WERI-Rb-1 (cell line): ENCODE measurements around the gene RBBP8.
"Not testable (repeated sequence)": the region's sequence is repeated elsewhere in the genome, so short reads cannot be mapped to it uniquely, and the experiment has no call there.

ENCODE experiments used
- DNase-seq: peaks from one replicate; pipeline ENCODE4 v3.0.0-alpha.2; 2020
- H3K27ac ChIP-seq: fragments of 250-450 bp; sonication (Bioruptor Pico); 2 replicates; pipeline ENCODE4 v1.5.1; 2020; ENCODE audit warnings: mild to moderate bottlenecking, moderate library complexity
- H3K27me3 ChIP-seq: fragments of 250-450 bp; sonication (Bioruptor Pico); 2 replicates; pipeline ENCODE4 v1.5.1; 2021; ENCODE audit warnings: mild to moderate bottlenecking, low read depth, moderate library complexity; ENCODE audit not compliant: insufficient read depth, severe bottlenecking
- H3K36me3 ChIP-seq: fragments of 250-450 bp; sonication (Bioruptor Pico); 2 replicates; pipeline ENCODE4 v1.5.1; 2020; ENCODE audit warnings: mild to moderate bottlenecking, moderate library complexity
- H3K4me3 ChIP-seq: 2 replicates; pipeline ENCODE4 v1.5.1; 2011; ENCODE audit warnings: low read depth, mild to moderate bottlenecking, control low read depth, low read length
- H3K9me3 ChIP-seq: fragments of 250-450 bp; sonication (Bioruptor Pico); 2 replicates; pipeline ENCODE4 v1.5.1; 2021; ENCODE audit warnings: mild to moderate bottlenecking, moderate library complexity; ENCODE audit not compliant: severe bottlenecking
- CTCF ChIP-seq: IDR thresholded peaks from 2 replicates; pipeline ENCODE4 v1.5.1; 2011; ENCODE audit warnings: low read depth, mild to moderate bottlenecking, control low read depth, inconsistent platforms, low read length

Gene RBBP8

GRCh38 chr18:22946846-22947245 lies 13.7 kb downstream of the RBBP8 start:
- Histone ChIP-seq H3K9me3 (no peaks in the 10 kb centered on the region), H3K4me3 (no peak overlapping the region), H3K27me3 (no peaks in the 10 kb centered on the region), H3K27ac (no peak overlapping the region), H3K36me3 (peaks cover 64% of the 10 kb centered on the region)
- DNase-seq: no peak
- TF ChIP-seq CTCF: no peak

GRCh38 chr18:22951823-22952222 lies 18.7 kb downstream of the RBBP8 start:
- Histone ChIP-seq H3K36me3 (peaks cover 69% of the 10 kb centered on the region), H3K27ac (no peak overlapping the region), H3K4me3 (no peak overlapping the region), H3K9me3 (no peaks in the 10 kb centered on the region), H3K27me3 (no peaks in the 10 kb centered on the region)
- no peak for TF ChIP-seq CTCF
- DNase-seq: no peak

- TF ChIP-seq CTCF: no peak
- no peak overlapping the region for H3K4me3 ChIP-seq
- peaks cover 66% of the 10 kb centered on the region for H3K36me3 ChIP-seq
- DNase-seq: no peak
- no peak overlapping the region for H3K27ac ChIP-seq
- no peaks in the 10 kb centered on the region for H3K27me3 ChIP-seq
- no peaks in the 10 kb centered on the region for H3K9me3 ChIP-seq
Observed at GRCh38 chr18:22952525-22952924, 19.4 kb downstream of the RBBP8 start.

- H3K27me3 ChIP-seq, H3K4me3 ChIP-seq, H3K27ac ChIP-seq, DNase-seq, H3K9me3 ChIP-seq: not testable (repeated sequence)
- H3K36me3 ChIP-seq: peaks cover 74% of the 10 kb centered on the region
Observed at GRCh38 chr18:22953982-22954381, 20.9 kb downstream of the RBBP8 start.

GRCh38 chr18:22956226-22956625 lies 23.1 kb downstream of the RBBP8 start:
- H3K27ac ChIP-seq: no peak overlapping the region
- no peaks in the 10 kb centered on the region for H3K9me3 ChIP-seq
- H3K36me3 ChIP-seq: peaks cover 57% of the 10 kb centered on the region
- DNase-seq: no peak
- no peaks in the 10 kb centered on the region for H3K27me3 ChIP-seq
- TF ChIP-seq CTCF: no peak
- H3K4me3 ChIP-seq: no peak overlapping the region

GRCh38 chr18:22961156-22961555 lies 28.0 kb downstream of the RBBP8 start:
- Histone ChIP-seq H3K36me3 (peaks cover 36% of the 10 kb centered on the region), H3K4me3 (no peak overlapping the region), H3K27me3 (no peaks in the 10 kb centered on the region), H3K27ac (no peak overlapping the region), H3K9me3 (no peaks in the 10 kb centered on the region)
- DNase-seq: no peak
- TF ChIP-seq CTCF: no peak
